Lung (tissue), 12 donors: ENCODE data around the gene SH3PXD2A. TPM values are rescaled to one million over a fixed set of nuclear protein-coding genes. Genes with fewer than 3 reads are reported as not detected.
A peak's percentile ranks its signal among the peaks of the same experiment; 100 is the strongest.

Experiments used
- ATAC-seq: fragments of 200-7000 bp; cut with Tn5 transposase; one replicate; pipeline ENCODE4 v1.9.1; 2020; ENCODE audit warnings: moderate number of reproducible peaks; ENCODE audit not compliant: insufficient read depth, low FRiP score
- DNase-seq, 3 donors: peaks; one replicate each; pipeline ENCODE4 v3.0.0-alpha.2; 2013 to 2017
- H3K27ac ChIP-seq, 2 donors: one replicate each; pipeline ENCODE4 v1.5.1; 2013; ENCODE audit warnings: mild to moderate bottlenecking in 2 of 2, moderate library complexity in 2 of 2, control low read depth in 1 of 2, inconsistent platforms in 1 of 2, low read depth in 1 of 2, low read length in 1 of 2
- H3K27me3 ChIP-seq, 3 donors: one replicate each; pipeline ENCODE4 v1.5.1; 2013; ENCODE audit warnings: low read length in 2 of 3; ENCODE audit not compliant: control insufficient read depth in 3 of 3, insufficient read depth in 3 of 3
- H3K36me3 ChIP-seq, 4 donors: one replicate each; pipeline ENCODE4 v1.5.1; 2013; ENCODE audit warnings: low read length in 4 of 4, mild to moderate bottlenecking in 1 of 4, moderate library complexity in 1 of 4; ENCODE audit not compliant: control insufficient read depth in 4 of 4, insufficient read depth in 4 of 4
- H3K4me1 ChIP-seq, 5 donors: one replicate each; pipeline ENCODE4 v1.5.1; 2013; ENCODE audit warnings: low read length in 5 of 5, mild to moderate bottlenecking in 2 of 5, moderate library complexity in 1 of 5; ENCODE audit not compliant: control insufficient read depth in 5 of 5, insufficient read depth in 5 of 5
- H3K4me3 ChIP-seq: one replicate; pipeline ENCODE4 v1.5.1; 2013; ENCODE audit warnings: mild to moderate bottlenecking, control low read depth, moderate library complexity
- H3K9ac ChIP-seq, 2 donors: one replicate each; pipeline ENCODE4 v1.5.1; 2013; ENCODE audit warnings: low read length in 2 of 2, control low read depth in 1 of 2; ENCODE audit not compliant: insufficient read depth in 1 of 2
- H3K9me3 ChIP-seq, 4 donors: one replicate each; pipeline ENCODE4 v1.5.1; 2013; ENCODE audit warnings: low read length in 3 of 4, mild to moderate bottlenecking in 1 of 4, moderate library complexity in 1 of 4; ENCODE audit not compliant: control insufficient read depth in 4 of 4, insufficient read depth in 3 of 4
- CTCF ChIP-seq: IDR thresholded peaks from 2 replicates; pipeline ENCODE4 v1.5.1; 2012; ENCODE audit warnings: mild to moderate bottlenecking; ENCODE audit errors: control extremely low read depth, extremely low read depth
- WGBS, 2 donors: extraction: QIAGEN DNeasy Blood & Tissue Kit; methylation state at CpG; one replicate each; pipeline ENCODE4 v1.1.7; 2013; 5-methylcytosine and 5-hydroxymethylcytosine counted together
- polyA plus RNA-seq, 2 donors: library from polyadenylated mRNA; stranded (reverse); fragments of 200-250 nt; gene quantifications; one replicate each; pipeline ENCODE4 v1.2.1, GENCODE V29; 2013
- total RNA-seq, 2 donors: library from RNA; depleted of rRNA in 1 of 2; stranded (reverse); fragments of >200 nt in 1 of 2; gene quantifications; one replicate each; pipeline ENCODE4 v1.2.1, GENCODE V29; 2014 to 2021
- donor health status: control.
- donor health status: control.
- donor health status: Bipolar disorder and iron deficiency.
- donor health status: healthy.
- donor health status: DM: yes; HTN: yes; CAD: no.

SH3PXD2A gene
- total and polyA plus RNA-seq, 4 donors = 9.9 to 53.2 (median 29.2) TPM

DNA sequence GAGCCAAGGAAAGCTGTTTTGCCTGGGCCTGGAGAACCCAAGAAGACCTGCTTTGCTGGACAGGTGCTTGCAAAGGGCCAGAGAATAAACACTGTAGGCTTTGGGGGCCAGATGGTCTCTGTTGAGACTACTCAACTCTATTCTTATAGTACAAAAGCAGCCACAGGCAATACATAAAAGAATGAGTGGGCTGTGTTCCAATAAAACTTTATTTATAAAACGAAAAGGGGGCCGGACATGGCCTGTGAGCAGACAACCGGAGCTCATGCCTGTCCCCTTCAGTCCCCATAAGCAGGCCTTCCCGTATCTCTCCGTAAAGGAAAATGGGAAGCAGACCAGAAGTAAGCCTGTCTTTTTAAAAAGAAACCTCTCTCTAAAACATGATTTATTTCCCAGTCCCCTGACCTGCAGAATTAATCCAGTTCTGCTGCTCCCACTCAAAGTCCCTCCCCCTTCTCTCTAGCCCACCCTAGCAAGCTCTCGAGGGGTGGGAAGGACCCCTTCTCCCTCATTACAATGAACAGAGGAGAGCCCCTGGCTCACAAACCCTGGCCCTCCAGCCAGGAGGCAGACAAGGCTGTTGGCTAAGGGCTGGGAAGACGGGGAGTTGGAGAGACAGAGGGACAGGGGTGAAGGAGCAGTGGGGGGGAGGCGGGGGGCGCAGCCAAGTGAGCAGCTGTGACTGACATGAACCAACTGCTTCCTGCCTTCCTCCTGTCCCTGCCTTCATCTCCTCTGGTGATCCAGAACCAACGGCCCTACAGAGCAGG is 184.1 kb downstream of the SH3PXD2A start:
- Histone ChIP-seq H3K4me1 (peaks cover 0 to 71% (median 15%) of the 10 kb centered on the region in 5 donors), H3K9ac (no peak overlapping the region), H3K27me3 (no peaks in the 10 kb centered on the region), H3K4me3 (no peak overlapping the region), H3K36me3 (peaks cover 0 to 2% (median 0%) of the 10 kb centered on the region in 4 donors), H3K27ac (peak overlapping the region in 1 of 2 donors; percentile 32), H3K9me3 (no peaks in the 10 kb centered on the region)
- DNase-seq (peak; percentile 94 to 98 (median 95)), ATAC-seq (no peak)
- no peak for TF ChIP-seq CTCF
- 80 to 82% methylated on average over 10 of the region's 10 CpGs for WGBS, 2 donors

- H3K4me3 ChIP-seq = no peak overlapping the region
- H3K27ac ChIP-seq = no peak overlapping the region
- H3K36me3 ChIP-seq = peaks cover 0 to 7% (median 1%) of the 10 kb centered on the region in 4 donors
- ATAC-seq (no peak), DNase-seq (no peak)
- H3K9ac ChIP-seq = no peak overlapping the region
- TF ChIP-seq CTCF = no peak
- peaks cover 0 to 72% (median 14%) of the 10 kb centered on the region in 5 donors for H3K4me1 ChIP-seq
- no peaks in the 10 kb centered on the region for H3K9me3 ChIP-seq
- 88 to 95% methylated on average over 2 of the region's 2 CpGs for WGBS, 2 donors
- no peaks in the 10 kb centered on the region for H3K27me3 ChIP-seq
These were observed 185.4 kb downstream of the SH3PXD2A start for GRCh38 chr10:103669944-103670343.

GRCh38 chr10:103669243-103669929 is 186.0 kb downstream of the SH3PXD2A start:
- TF ChIP-seq CTCF = no peak
- WGBS, 2 donors = 80 to 88% methylated on average over 6 of the region's 6 CpGs
- DNase-seq = no peak
- Histone ChIP-seq H3K4me1 (peaks cover 0 to 72% (median 14%) of the 10 kb centered on the region in 5 donors), H3K36me3 (peaks cover 0 to 9% (median 3%) of the 10 kb centered on the region in 4 donors), H3K4me3 (no peak overlapping the region), H3K27me3 (no peaks in the 10 kb centered on the region), H3K9me3 (no peaks in the 10 kb centered on the region), H3K9ac (no peak overlapping the region), H3K27ac (peak overlapping the region in 1 of 2 donors; percentile 76)
- no peak for ATAC-seq
